ENCODE results near the gene PIR.

Gene PIR

DNA sequence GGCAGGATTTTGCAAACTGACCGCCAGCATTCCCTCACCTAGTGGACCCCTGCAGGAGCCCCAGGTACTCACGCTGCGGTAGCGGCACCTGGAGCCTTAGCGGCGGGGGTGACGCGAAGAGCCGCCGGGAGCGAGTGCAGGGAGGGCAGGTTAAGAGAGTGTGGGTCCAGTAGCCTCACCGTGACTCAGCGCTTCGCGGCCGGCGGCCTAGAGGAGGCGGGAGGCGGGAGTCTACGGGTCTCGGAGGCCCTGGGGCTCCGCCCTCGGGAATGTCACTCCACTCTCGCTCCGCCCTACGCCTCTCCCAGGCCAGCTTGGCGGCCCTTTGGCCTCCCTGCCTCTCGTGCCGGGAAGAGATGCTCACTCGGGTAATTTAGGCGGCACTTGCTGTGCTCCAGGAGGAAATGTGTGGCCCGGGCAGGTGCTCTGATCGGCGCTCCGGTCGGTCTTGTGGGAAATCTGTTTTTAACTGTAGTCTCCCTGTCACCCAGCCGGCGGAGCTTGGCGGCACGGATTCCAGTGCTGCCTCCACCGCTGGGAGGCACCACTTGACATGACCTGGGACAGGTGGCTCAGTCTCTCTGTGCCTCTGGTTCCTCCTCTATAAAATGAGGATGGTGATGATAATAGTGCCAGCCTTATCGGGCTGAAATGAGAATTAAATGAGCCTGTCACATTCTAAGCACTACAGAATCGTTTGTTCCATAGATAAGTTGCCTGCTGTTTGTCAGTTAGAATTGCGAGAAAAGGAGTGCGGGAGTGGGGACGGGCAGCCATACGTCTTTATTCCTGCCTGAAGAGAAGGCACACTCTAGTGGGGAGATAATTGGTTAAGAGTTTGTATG lies at the start of gene PIR:
PIR (minus strand) TSS at position 216 of the 845 bp plus-strand sequence. CDS start 2,076 bp downstream, outside the sequence.
- DNase-seq: peak; percentile 97

DNA sequence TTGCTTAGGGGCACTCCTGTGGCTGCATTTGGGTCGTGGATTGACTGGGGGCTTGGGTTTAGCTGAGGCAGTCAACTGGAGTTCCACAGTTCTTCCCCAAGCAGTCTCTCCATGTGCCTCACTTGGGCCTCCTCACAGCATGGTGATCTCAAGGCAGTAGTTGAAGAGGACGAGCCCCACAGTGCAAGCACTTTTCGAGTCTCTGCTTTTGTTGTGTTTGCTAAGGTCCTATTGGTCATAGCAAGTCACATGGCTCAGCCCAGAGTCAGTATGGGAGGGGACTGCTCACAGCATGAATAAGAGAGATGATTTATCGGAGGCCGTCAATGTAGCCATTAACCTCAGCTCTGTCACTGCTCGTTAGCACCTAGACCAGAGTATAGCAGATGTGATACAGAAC lies 37.2 kb upstream of the PIR start:
- no peak for DNase-seq

DNA sequence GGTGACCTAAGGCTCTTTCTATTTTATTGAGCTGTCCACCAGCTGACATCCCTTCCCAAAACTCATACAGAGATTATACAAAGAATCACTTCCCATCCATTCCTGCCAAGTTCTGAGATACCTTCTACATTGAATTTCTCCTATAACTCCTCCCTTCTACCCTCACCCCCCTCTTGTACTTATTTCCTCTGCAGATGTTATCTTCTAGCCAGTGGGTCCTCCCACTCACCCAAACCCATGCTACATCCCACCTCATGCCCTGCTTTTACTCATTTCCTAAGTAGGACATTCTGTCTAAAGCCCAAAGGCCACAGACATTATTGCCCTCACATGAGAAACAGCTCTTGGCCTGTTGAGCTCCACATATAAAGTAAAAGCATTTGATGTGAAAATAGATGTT lies 36.0 kb upstream of the PIR start:
- DNase-seq: no peak

DNA sequence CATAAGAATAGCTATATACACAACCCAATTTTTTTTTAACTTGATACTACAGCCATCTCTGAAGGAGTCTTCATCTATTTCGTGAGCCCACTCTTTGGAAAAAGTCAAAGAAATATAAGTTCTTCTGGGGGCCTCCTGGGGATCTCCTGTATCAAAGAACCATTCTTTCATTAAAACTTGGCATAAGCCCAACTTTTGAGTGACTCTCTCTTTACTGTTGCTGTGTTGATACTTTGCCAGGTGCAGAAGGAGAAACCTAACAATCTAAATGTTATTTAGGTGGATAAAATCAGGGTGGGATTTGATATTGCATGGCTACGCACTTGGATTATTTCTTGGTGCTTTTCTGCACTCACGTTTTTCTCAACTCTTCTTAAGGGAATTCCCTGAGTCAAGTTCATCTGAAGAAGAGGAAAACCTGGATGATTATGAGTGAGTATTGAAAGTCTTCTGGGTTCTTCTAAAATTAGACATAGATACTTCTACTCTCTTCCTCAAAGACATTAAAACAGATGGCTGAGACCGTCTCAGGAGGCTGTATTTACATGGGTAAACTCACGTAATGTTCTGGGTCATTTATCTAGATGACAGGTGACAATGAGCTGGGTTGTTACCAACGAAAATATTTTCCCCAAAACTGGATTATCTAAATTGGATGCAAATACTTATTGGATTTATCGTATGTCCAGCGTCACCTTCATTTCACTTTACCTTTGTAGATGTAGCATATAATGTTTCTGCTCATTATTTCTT lies 32.7 kb upstream of the PIR start:
- peak; percentile 60 for DNase-seq

DNA sequence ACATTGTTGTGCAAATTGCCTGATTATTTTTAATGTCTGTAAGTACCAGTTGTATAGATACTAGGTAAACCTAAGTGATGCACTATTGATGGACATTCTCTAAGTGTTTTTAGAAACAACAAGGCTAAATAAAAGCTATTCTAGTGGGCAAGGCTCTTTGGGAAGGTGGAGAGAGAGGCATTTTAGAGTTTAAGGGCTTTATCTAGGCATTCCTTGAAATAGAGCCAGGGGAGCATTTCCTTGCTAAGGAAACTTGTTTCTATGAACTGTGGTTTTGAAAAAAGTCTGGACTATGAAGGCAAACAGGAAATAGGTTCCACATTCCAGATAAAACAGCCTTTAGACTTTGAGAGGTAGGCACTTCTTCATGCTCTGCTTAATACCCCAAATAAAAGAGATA lies 31.3 kb upstream of the PIR start:
- DNase-seq: peak; percentile 71

DNA sequence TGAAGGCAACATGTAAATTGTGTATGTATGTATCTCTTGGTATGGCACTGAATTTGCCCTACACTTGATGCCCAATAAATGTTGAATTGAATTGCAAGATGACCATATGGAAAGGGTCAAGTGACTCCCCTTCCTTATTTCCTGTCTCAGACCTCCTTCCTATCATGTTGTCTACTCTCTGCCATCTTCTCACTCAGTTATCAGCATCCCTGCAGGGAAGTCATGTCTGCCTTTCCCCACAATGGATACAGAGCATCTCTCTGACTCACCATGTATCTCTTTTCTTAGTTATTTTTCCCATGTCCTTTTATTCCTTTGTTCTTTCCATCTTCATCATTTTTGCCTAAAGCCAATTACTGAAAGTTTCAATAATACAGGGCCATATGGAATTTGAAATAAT lies 30.0 kb upstream of the PIR start:
- no peak for DNase-seq

DNA sequence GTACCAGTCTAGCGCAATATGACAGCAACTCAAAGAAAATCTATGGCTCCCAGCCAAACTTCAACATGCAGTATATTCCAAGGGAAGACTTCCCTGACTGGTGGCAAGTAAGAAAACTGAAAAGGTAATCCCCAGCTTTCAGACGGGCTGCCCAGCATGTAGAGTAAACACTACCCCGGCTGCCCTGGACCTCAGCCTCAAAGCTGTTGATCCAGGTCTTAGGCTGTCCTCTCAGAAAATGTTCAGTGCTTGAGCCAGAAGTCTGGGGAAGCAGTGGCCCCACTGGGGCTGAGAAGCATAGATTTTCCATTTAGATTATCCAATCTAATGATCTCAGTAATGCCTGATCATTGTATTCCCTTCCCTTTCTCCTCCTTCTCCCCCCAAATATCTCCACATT lies 29.3 kb upstream of the PIR start:
- DNase-seq: peak; percentile 32

DNA sequence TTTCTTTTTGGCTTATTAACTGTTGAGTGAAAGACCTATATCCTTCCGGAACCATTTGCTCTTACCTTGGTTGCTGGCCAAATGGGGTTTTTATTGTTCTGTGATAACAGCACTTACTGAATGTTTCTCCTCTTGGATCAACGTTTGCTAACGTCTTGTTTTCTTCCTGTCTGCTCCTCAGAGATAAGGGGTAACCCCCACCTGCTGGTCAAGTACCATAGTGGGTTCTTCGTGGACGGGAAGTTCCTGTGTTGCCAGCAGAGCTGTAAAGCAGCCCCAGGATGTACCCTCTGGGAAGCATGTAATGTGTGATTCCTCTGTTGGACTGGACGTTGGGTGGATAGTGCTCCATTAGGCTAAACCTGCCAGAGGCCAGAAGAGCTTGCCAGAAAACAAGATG lies 22.8 kb upstream of the PIR start:
- DNase-seq: no peak

DNA sequence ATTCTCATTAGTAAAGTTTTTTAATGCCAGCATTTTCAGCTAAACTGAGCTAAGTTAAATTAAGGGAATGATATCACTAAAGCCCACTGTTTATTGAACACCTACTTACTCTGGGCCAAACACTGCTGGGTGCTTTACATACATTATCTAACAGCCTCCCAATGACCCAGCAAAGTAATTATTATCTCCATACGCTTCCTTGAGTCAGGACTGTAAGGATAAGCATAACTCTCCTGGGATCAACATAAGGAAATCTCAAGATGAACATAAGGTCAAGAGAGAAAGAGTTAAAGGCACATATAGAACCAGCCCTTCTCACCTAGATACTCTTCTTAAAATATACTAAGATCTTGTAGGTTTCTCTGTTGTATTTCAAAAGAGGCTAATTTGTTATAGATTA lies 21.1 kb upstream of the PIR start:
- no peak for DNase-seq

DNA sequence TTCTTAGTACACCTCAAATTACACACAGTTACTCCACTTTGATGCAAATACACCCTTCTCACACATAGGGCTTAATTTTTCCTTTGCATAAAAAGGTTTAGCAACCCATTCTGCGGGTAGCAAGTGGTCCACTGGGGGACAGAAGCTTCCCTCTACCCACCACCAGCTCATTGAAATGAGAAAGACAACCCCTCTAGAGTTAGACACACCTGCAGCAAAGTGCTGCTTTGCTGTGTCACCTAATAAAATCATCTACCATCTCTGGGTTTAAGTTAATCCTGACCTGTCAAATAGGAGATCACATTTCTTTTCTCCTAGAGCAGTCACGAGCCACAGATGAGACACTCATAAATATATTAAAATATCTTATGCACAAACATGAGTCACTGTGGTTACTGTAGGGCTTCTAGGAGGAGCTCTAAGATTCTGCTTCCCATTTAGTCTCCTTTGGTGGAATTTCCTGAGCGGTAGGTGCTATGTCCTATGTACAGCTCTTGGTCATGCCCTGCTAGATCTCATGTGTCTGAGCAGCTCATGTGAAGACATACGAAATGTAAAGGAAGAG lies 19.4 kb upstream of the PIR start:
- DNase-seq: no peak

DNA sequence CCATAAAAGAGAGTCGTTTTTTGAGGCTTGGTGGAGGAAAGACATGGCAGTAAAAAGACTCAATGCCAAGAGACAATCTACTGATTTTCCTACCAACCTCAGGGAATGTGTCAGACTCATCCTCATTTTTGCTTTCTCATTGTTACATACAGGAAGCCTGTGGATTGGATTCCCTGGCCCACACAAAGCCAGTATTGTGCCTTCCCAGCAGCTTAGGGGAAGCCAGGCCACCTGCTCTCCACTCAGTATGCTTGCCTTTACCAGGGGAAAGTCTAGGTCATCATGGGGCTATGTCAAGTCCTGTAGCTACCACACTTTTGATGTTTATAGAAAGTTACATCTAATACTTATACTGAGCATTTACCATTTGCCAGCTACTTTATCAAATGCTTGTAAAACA lies 18.4 kb upstream of the PIR start:
- peak; percentile 63 for DNase-seq

DNA sequence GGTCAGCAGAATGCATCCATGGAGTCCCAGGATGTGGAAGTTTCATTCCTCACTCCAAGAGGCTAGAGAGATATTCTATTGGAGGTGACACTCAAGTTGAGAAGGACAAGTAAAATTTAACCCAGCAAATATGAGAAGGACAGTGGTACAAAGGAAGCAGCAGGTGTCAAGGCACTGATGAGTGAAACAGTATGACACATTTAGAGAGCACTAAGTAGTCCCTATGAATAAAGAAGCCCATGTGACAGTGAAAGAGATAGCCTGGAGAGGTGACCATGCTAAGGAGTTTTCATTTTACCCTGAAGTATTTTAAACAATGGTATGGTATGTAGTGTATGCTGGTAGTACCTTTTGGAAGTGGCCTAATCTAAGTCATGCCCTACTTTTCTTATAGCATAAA lies 16.7 kb upstream of the PIR start:
- DNase-seq: no peak

DNA sequence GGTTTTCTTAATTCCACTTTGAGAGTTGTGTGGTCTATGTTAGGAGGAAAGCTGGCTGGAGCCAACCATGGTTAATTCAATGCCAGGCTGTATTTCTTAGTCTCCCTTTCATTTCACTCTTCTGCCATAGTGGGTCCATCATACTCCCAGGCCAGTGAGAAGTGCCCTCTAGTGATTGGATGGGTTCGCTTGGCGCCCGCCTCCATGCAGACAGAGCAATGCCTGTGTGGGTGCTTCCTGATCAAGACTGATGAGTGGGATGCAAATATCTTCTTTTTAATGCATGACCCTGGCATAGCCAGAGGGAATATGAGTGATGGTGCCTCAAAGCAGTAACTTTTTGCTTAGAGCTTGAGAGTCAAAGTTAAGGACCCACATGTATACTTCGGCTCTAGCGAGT lies 13.9 kb upstream of the PIR start:
- DNase-seq: no peak

DNA sequence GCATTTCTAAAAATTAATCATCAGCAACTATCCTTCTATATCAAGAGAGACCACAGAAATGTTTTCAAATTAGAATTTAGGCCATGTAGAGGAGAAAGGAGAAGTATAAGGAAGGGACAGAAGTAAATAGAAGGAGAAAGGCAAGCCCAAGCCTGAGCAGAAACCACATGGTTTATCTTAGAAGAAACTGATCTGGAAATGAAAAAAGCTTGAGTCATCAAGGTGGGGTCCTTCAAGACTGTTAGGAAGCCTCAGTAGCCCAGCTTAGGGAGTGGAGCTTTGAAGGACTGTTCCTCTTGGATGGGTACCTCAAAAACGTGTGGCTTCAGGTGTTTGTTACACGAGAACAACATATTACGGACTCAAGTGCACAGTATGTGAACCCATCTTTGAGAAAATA lies 12.0 kb upstream of the PIR start:
- no peak for DNase-seq

DNA sequence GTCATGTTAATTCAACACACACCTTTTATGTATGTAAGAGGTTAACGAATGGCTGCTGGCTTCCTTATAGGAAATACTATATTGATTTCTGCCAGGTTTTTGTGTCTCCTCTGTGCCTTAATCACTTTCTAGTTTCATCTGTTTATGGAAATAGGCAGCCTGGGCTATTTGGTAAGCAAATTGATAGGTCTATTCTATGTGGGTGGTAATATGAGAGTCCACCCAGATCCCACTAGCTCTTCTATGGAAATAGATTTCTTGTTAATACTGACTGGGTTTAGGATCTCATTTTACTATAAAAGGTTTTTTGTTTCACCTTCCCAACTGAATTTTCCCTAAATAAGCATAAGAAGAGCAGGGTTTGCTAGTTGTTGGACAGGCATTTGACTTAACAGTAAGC lies 11.5 kb upstream of the PIR start:
- no peak for DNase-seq

DNA sequence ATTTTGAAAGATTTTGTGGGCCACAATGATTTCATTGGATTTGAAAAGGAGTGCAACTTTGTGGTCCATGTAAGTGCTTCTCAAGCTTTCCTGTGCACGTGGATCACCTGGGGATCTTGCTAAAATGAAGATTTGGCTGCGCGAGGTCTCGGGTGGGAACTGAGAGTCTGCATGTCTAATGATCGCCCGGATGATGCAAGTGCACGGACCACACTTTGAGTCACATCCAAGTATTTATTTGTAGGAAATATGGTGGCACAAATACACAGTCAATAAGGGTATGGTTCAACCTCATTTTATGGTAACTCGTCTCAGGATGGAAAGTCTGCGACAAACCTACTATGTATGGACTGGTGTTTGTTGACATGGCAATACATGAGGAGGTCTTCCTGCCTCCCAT lies 8.4 kb upstream of the PIR start:
- no peak for DNase-seq

DNA sequence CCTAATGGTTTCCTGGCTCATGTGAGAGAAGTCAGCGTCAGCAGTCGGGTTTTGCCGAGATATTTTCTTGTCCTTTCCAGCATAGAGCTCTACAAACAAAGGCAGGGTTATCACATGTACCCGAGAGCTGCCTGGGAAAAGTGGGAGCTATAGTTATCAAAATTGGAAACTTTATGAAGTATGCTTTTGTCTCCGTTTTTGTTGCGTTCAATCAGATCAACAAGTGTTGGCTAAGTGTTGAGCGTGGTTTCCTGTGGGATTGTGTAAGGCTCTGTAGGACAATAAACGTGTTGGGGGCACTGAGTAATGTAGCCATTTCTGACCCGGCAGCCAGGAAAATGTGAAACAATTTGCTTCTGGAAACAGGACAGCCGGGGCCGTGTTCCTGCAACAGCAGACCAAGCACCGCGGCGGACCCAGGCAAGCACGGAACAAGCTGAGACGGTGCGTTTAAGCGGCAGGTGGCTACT lies 7.4 kb upstream of the PIR start, which contains the start of gene BMX:
BMX (plus strand) TSS at position 311 of the 470 bp plus-strand sequence. CDS start 7,547 bp downstream, outside the sequence.
- no peak for DNase-seq

DNA sequence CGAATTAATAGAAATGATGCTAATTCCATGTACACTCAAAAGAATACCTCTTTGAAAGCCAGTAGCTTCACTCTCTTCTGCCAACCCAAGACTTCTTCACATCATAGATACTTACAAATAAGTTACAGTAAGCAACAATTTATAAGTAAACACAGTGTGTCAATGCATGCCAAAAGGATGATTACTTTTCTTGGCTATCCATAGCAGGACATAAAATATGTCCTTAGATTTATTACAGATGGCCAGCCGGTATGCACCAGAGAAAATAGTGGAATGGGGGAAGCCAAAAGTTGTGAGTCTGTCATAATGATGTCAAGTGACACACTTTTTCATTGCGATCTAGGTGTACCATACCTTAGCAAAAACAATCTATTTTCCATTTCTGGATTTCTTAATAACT lies 6.8 kb upstream of the PIR start:
- DNase-seq: no peak

DNA sequence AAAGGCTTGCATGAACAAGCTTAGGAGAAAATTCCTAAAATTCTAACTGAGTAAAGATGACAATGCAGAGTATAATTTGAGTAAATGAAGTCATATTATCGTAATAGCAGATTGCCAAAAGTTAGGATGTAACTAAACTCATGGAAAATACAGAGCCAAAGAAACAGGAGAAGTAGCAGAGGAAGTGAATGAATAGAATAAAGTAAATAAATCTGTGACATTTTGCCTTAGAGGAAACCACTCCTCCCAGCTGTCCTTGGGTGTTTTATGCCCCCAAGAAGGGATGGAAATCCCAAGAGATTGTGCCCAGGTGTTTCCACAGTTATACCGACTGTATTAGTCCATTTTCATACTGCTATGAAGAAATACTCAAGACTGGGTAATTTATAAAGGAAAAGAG lies 5.6 kb upstream of the PIR start:
- no peak for DNase-seq

DNA sequence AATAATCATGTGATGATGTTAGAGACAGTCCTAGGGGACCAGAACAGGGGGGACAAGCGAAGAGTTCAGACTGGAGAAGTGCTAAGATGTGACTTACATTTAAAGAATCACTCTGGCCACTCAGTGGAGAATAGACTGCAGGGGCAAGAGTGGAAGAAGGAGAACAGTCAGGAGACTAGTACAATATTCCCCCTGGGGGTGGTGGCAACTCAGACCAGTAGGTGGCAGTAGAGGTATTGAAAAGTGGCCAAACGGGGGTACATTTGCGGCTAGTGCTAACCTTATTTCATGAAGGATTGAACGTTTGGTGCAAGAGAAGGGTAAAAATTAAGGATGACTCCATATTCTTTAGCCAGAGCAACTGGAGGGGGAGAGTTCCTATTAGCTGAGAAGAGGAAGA lies 4.7 kb upstream of the PIR start:
- peak; percentile 74 for DNase-seq

DNA sequence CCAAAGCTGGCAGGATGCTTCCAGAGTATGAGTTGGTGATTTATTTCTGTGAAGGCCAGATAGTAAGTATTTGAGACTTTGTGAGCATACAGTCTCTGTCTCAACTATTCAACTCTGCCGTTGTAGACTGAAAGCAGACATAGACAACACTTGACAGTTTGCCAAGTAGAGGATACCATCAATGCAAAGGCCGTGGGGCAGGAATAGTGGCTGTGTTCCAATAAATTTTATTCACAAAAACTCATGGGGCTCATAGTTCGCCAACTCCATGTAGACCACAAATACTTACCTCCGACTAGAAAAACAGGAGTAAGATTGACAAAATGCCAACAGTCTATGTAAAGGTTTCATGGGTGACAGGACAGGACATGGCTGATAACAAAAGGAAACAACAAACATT lies 3.7 kb upstream of the PIR start:
- no peak for DNase-seq

DNA sequence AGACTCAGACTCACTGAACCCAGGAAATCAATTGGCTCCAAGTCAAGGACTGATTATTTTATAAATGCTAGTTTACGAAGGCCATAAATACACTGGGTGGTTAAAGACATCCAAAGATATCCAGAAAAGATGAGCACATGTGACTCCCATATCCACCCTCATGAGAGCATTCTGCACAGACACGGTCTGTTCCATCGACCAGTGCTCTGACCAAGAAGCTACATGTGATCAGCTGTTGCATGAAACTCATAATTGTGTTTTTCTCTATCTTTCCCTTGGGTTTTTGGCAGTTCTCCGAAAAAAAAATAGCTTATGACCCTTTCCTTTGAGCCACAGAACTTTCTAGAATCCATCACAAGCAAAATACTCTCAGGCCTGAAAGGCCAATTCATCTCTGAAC lies 2.7 kb upstream of the PIR start:
- no peak for DNase-seq

DNA sequence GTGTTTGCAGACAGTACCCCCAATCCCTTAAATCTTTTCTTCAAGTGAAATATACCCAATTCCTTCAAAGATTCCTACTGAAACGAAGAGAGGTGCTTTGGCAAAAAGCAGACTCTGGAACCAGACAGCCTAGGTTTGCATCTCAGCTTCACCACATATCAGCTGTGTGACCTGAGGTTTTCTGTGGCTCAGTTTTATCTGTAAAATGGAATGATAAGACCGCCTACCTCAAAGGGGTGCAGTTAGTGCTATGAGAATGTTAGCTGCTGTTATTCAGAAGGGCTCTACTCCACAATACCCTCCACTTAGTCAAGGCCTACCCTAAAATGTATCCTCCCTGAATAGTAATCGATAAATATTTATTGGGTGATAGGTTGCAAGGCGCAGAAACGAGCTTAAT lies 664 bp downstream of the PIR start:
- peak; percentile 39 for DNase-seq

DNA sequence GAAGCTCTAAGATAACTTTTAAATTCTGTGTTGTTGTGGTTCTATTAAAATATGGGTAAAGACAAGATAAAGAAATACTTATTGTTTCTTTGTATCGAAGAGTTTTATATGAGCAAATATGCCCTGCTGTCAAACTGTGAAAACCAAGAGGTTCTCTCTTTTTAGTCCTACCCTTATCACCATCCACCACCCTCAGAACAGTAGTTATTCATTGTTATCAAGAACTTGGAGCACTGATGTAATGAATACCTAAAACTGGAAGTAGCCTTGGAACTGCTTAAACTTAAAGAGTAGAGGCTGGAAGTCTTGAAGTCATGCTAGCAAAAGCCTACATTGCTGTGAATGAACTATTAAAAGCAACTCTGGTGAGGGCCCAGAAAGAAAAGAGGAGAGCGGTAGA lies 9.2 kb downstream of the PIR start:
- no peak for DNase-seq

All from DMS53 (cell line).